GM21786 (cell line): Measurements from ENCODE around the gene HMBS.
A peak's percentile ranks its signal among the peaks of the same experiment; 100 is the strongest.
"Not testable (repeated sequence)": the region's sequence is repeated elsewhere in the genome, so short reads cannot be mapped to it uniquely, and the experiment has no call there.

Experiments
- ATAC-seq: cut with Tn5 transposase; IDR thresholded peaks from one replicate; pipeline ENCODE4 v1.9.1; 2021; ENCODE audit not compliant: unreplicated experiment

HMBS gene

GRCh38 chr11:119118227-119118626 is 33.5 kb downstream of the HMBS start:
- no peak for ATAC-seq

GRCh38 chr11:119118946-119119345 is 34.3 kb downstream of the HMBS start:
- ATAC-seq, result no peak

- no peak for ATAC-seq
These were observed 35.9 kb downstream of the HMBS start for GRCh38 chr11:119120639-119121007.

- ATAC-seq, result peak; percentile 97
These were observed 36.5 kb downstream of the HMBS start, which contains the start of gene HINFP for GRCh38 chr11:119121008-119121810. TSS of gene HINFP (plus strand) at chr11:119121580. CDS start at chr11:119126945, 5,365 bp downstream.

- no peak for ATAC-seq
These were observed 37.1 kb downstream of the HMBS start for GRCh38 chr11:119121811-119122124.

GRCh38 chr11:119125821-119126220 is 41.1 kb downstream of the HMBS start:
- no peak for ATAC-seq

- no peak for ATAC-seq
These were observed 42.1 kb downstream of the HMBS start for GRCh38 chr11:119126675-119127268.

GRCh38 chr11:119130662-119131061 is 46.0 kb downstream of the HMBS start:
- ATAC-seq, result no peak

GRCh38 chr11:119134389-119134978 is 49.8 kb downstream of the HMBS start:
- no peak for ATAC-seq

- not testable (repeated sequence) for ATAC-seq
These were observed 54.6 kb downstream of the HMBS start for GRCh38 chr11:119139276-119139675.
